ENCODE measurements around the gene CTF1.
"Not testable (repeated sequence)": the region's sequence is repeated elsewhere in the genome, so short reads cannot be mapped to it uniquely, and the experiment has no call there.

Gene CTF1

DNA sequence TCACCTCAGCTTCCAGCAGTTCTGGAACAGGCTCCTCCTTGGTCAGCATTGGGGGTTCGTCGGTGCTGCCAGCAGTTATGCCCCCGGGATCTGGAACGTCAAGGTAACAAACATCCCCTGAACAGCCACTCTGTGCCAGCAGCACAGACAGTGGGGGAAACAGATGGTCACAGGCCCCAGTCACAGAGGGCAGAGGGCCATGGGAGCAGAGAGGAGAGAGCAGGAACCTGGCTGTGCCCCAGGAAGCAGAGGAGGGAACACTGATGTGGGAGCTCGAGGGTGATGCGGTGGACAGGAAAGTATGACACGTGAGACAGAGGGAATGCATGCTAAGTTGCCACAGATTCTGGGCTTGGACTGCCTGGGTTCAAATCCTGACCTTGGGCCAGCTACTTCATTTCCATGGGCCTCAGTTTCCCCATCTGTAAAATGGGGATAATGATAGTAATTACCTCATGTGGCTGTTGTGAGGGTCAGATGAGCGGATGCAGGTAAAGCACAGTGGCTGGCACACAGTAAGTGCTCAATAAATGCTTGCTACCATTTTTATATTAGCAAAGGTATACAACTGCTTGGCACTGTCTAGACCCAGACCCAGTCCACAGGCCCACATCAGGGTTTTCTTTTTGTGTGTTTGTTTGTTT is 7.4 kb upstream of the CTF1 start:
- DNase-seq, result no peak

- no peak for DNase-seq
Measured at GRCh38 chr16:30889721-30890120, 6.7 kb upstream of the CTF1 start.

GRCh38 chr16:30891043-30891823 is 5.2 kb upstream of the CTF1 start:
- not testable (repeated sequence) for DNase-seq

- DNase-seq, result no peak
Measured at GRCh38 chr16:30892670-30893416, 3.6 kb upstream of the CTF1 start.

GRCh38 chr16:30893417-30893743 is 3.0 kb upstream of the CTF1 start:
- peak; percentile 27 for DNase-seq

GRCh38 chr16:30893744-30894539 is 2.5 kb upstream of the CTF1 start, which contains the start of gene BCL7C:
Gene BCL7C, minus strand, starts transcription at chr16:30894077. Its CDS starts 133 bp downstream, at chr16:30893944.
- peak; percentile 94 for DNase-seq

DNA sequence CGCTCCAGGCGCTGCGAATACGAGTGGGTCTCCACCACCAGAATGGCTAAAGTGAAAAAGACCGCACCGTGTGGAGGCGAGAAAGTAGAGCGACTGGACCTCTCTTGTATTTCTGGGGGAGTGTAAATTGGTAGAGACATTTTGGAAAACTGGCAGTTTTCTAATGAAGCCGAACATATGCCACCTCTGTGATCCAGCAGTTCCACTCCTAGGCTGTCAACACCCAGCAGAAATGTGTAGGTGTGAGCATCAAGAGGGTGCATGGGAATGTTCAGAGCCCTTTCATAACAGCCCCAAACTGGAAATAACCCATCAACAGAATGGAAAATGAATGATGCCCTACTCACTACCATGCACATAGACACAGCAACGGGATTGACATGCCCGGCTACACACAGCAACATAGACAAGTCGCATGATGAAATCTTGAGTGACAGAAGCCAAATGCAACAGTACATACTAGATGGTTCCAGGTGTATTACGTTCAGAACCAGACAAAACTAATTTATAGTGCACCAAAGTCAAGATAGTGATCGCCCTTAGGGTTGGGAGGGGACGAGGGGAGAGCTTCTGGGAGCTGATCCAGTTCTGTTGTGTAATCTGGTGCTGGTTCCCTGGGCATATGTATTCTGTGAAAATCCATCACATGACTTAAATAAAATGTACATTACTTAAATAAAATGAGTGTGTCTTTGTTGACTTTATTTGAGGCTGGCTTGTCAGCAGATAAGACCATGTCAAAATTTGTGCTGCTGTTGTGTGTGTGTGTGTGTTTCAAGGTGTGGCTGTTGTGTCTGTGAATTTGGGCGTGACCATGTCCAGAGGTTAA is 1.7 kb upstream of the CTF1 start:
- peak; percentile 41 for DNase-seq

DNA sequence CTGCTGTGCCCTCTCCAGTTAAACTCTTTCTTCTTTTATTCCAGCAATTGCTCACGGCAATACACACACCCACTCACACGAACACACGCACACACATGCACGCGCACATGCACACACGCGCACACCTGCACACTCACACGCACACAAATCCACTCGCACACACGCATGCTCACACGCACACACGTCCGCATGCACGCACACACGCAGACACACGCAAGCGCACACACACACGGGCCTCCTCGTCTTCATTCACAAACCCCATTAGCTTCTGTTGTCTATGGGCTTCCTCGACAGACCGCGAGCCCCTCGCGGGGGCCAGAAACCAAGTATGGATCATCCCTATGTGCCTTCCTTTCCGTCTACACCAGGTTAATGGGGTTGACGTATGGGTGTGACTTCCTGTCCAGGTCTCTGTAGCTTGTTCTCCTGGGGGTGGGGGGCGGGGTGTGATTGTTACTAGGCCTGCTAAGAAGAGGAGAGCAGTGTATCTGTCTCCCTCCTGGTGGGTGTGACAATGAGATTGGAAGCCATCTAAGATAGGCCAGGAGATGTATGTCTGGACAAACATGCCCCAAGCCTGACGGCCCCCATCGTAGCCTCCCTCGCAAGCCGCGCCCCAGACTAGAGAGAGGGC is 670 bp upstream of the CTF1 start:
- no peak for DNase-seq

DNA sequence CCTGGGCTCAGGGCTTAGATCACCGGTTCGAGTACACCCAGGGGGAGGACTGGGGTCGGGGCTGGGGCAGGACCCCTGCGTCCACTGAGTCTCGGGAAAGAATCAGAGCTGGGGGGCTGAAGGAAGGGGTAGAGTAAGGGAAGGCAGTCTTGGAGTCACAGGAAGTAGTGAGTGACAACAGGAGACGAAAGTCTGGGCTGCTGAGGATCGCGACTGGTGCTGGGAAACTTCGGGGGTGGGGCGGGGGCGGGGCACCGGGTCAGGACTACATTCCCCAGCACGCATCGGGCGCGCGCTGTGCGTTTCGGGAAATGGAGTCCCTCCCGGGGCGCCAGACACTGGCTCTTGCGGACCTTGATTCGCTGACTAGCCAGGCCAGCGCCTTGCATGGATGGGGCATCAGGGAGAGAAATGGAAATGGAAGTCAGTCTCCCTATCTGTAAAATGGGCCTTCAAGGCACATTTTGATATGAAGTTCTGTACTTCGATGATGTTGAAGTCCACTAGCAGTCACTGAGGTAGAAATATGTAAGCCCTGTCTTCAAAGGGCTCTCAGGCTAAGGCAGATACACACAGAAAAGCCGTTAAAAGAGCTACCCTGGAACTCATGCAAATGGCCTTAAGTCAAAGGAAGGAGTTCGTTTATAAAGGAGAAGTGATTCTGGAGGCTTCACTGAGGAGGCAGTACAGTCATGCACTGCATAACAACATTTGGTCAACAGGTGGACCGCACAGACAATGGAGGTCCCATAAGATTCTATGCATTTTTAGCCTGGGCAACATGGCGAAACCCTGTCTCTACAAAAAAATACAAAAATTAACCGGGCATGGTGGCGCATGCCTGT is 697 bp downstream of the CTF1 start:
- DNase-seq, result peak; percentile 93

- no peak for DNase-seq
Measured at GRCh38 chr16:30899794-30900193, 3.4 kb downstream of the CTF1 start.

DNA sequence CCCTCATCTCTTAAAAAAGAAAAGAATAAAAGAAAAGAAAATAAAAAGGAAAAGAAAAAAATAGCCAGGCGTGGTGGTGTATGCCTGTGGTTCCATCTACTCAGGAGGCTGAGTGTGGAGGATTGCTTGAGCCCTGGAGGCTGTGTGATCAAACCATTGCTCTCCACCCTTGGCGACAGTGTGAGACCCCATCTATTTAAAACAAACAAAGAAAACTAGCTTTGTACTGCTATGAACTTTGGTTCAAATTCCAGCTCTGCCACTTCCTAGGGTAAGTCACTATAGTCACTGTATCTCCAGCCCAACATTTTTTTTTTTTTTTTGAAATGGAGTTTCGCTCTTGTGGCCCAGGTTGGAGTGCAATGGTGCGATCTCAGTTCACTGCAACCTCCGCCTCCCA is 4.2 kb downstream of the CTF1 start:
- no peak for DNase-seq

GRCh38 chr16:30901201-30902028 is 5.0 kb downstream of the CTF1 start:
- no peak for DNase-seq

- peak; percentile 71 for DNase-seq
Measured at GRCh38 chr16:30902029-30902972, 5.9 kb downstream of the CTF1 start.

DNA sequence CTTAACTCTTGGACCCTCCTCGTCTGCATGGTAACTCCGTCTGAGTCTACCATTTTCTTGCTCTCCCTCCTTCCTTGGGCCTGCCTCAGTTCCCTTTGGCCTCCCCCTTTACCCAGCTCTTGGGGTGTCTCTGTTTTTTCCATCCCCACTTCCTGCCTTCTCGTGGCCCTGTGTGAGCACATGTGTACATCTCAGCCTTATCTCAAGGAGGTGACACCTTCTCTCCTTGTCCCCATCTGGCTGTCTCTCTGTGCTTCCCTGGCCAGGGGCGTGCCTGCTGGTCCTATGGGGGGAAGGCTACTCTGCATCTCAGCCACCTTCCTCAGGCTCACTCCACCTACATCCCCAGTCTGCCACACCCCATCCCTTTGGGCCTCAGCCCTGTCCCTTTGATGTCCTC is 6.6 kb downstream of the CTF1 start:
- no peak for DNase-seq

- no peak for DNase-seq
Measured at GRCh38 chr16:30903596-30903995, 7.2 kb downstream of the CTF1 start.

- DNase-seq, result no peak
Measured at GRCh38 chr16:30904114-30904780, 7.8 kb downstream of the CTF1 start.

DNA sequence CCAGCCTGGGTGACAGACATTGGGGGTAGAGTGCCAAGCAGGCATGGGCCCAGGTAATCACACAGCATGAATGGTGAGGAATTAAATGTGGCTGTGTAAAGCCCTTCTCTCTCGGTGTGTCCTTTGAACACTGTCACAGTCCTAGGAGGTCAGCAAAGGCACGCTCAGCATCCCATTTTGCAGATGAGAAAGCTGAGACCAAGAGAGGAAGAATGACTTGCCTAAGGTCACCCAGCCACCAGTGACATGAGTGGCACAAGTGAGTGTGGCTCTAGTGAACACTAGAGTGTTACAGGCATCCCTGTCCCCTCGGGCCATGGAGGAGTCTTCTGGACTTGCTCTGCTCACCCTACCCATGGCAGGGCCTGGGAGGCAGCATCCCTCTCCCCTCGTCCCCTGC is 10.7 kb downstream of the CTF1 start:
- DNase-seq, result no peak
